AG04449 (cell line): ENCODE measurements around the gene PITHD1.
A peak's percentile ranks its signal among the peaks of the same experiment; 100 is the strongest.
"Not testable (repeated sequence)": the region's sequence is repeated elsewhere in the genome, so short reads cannot be mapped to it uniquely, and the experiment has no call there.

Source experiments
- CTCF ChIA-PET: fragments of 350-600 bp; formaldehyde crosslinking; extraction: SDS; loops from one replicate; lab custom pipeline; 2021; ENCODE audit warnings: antibody characterized with exemption; lab: Yijun Ruan, JAX
- POLR2A ChIA-PET: fragments of 400-600, 350-600 bp; formaldehyde crosslinking; extraction: SDS; loops from one replicate; lab custom pipeline; 2020; ENCODE audit warnings: antibody characterized with exemption, inconsistent platforms; lab: Yijun Ruan, JAX
- DNase-seq: peaks from one replicate; pipeline ENCODE4 v3.0.0-alpha.2; 2010; ENCODE audit warnings: low read depth, low spot score
- H3K4me3 ChIP-seq: 2 replicates; pipeline ENCODE4 v1.5.1; 2011; ENCODE audit warnings: low read depth, mild to moderate bottlenecking, control low read depth, low read length
- TF ChIP-seq, protein P1 (sequence below): IDR thresholded peaks from one replicate; pipeline ENCODE4 v1.5.1; 2011; ENCODE audit warnings: mild to moderate bottlenecking, moderate library complexity, low read length, control low read depth, inconsistent platforms; ENCODE audit not compliant: insufficient read depth; ENCODE audit errors: missing control alignments

PITHD1 gene

DNA sequence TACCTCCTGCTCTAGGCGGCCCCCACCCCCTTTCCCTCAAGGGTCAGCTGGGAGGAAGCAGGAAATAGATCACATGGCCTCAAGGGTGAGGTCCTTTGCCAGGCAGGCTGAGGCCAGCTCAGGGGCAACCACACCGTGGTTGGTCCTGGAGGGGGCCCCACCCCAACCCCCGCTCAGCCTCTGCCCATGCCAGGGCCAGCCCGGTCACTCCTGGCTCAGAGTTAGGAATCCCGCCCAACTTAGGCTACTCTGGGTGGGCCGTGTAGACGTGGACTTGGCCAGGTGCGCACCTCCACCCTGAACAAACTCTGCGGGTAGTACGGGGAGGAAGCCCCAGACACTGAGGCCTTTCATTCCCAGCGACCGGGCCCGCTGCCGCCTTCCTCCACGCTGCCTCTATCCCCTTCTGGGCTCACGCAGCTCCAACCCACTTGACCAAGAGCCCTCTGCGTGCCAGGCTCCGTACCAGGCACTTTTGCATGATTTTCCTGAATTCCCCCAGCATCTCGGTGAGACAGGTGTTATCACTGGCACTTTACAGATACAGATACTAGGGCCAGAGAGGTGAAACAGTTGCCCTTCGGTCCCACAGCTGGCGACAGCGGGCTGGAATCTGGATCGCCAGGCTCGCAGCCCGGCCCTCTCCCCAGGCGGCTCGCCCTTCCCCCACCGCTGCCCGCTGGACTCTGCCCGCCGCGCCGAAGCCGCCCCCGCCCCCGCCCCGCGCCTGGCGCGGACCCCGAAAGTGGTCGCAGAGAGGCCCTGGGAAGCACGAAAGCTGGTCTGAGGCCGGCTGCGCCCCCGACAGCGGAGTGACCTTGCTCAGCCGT, 21.6 kb downstream of the PITHD1 start:
- POLR2A ChIA-PET = interaction anchor here (0.6 to 2.7 kb wide), 8 partner anchors 7 to 247 kb away, joined by 3 to 10 read pairs (median 4); partner anchors contain the start of genes HMGCL, RPL11 and SRSF10

DNA sequence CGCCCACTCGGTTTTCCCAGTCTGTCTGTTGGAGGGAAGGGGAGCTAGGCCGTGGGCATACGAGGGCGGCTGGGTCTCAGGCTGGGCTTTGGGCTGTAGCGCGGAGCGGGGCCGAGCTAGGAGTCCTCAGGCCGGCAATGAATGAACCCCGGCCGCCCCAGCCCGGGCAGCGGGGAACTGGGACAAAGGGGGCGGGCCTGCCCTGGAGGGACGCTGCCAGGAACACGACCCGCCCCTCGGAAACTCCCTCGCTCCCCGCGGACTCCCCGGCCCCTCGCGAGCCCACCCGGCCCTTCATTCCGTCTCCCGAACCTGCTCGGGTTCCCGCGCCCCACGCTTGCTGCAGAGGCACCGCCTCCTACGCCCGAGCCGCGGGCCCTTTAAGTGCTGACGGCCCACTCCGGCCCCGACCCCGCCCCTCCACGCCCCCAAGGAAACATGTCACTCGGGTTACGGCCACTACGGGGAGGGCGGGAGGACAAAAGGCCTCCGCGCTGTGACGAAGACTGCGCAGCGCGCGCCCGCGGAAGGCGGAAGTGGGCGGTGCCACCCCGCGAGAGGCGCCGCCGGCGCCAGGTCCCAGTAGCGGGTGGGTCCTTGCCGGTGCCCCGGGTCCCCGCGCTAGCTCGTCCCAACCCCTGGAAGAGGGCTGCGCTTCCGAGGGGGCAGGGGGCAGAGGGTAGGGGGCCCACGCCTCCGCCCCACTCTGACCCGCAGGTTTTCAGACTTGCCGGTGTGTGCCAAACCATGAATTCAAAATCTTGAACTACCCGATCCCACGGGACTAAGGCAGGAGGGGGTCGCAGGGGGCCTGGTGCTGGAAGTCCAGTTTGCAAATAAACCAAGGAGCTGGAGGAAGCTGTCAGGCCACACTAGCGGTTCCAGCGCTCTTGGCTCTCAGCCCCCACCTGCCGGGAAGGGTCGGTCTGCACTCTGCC, 22.5 kb downstream of the PITHD1 start, which contains the start of gene GALE:
TSS of gene GALE (minus strand) at position 355 of the 938 bp plus-strand sequence. CDS start 1,747 bp downstream, outside the sequence.
- ChIA-PET POLR2A (interaction anchor here (0.6 to 2.7 kb wide), 8 partner anchors 8 to 220 kb away, joined by 3 to 10 read pairs (median 5); partner anchors contain the start of genes HMGCL, LYPLA2, RPL11 and SRSF10), CTCF (interaction anchor here (1.2 to 3.1 kb wide), 4 partner anchors 10 to 116 kb away, joined by 4 to 41 read pairs (median 6); partner anchors contain the start of gene HMGCL)
- TF ChIP-seq, protein P1, sequence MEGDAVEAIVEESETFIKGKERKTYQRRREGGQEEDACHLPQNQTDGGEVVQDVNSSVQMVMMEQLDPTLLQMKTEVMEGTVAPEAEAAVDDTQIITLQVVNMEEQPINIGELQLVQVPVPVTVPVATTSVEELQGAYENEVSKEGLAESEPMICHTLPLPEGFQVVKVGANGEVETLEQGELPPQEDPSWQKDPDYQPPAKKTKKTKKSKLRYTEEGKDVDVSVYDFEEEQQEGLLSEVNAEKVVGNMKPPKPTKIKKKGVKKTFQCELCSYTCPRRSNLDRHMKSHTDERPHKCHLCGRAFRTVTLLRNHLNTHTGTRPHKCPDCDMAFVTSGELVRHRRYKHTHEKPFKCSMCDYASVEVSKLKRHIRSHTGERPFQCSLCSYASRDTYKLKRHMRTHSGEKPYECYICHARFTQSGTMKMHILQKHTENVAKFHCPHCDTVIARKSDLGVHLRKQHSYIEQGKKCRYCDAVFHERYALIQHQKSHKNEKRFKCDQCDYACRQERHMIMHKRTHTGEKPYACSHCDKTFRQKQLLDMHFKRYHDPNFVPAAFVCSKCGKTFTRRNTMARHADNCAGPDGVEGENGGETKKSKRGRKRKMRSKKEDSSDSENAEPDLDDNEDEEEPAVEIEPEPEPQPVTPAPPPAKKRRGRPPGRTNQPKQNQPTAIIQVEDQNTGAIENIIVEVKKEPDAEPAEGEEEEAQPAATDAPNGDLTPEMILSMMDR = no peak
- peak within 1 kb of the TSS; percentile 85 for H3K4me3 ChIP-seq
- DNase-seq = peak; percentile 56

More for the DNA sequence above, 21.6 kb downstream of the PITHD1 start:
- TF ChIP-seq, protein P1 = no peak
- peak overlapping the region; percentile 85 for H3K4me3 ChIP-seq
- DNase-seq = no peak
- CTCF ChIA-PET = interaction anchor here (0.8 to 3.1 kb wide), 6 partner anchors 10 to 229 kb away, joined by 3 to 41 read pairs (median 4); no protein-coding TSS in a partner anchor

- no peak for DNase-seq
- ChIA-PET POLR2A (interaction anchor here (0.6 to 2.7 kb wide), 4 partner anchors 9 to 24 kb away, joined by 3 to 10 read pairs (median 6); partner anchors contain the start of genes HMGCL and LYPLA2), CTCF (interaction anchor here (1.6 to 3.1 kb wide), 3 partner anchors 9 to 30 kb away, joined by 6 to 41 read pairs (median 7); partner anchors contain the start of gene HMGCL)
- H3K4me3 ChIP-seq = peak overlapping the region; percentile 85
- TF ChIP-seq, protein P1 = no peak
Measured at GRCh38 chr1:23801338-23801748, 23.1 kb downstream of the PITHD1 start.

DNA sequence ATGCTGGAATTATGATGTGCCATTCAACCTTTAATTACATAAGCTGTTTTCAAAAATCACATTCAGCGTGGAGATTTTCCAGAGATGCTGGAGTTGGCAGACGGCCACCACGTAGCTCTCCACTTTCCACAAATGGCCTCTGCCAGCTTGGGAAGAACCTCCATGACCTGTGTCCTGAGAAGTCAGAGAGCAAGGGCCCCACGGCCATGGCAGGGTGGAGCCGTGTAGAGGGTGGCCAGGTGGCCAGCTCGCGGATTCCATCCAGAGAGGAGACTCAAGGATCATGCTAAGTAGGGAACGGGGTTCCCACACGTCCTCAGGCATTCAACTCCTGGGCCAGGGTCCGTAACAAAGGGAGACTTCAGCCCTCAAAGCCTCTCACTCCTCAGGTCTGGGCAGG, 23.7 kb downstream of the PITHD1 start:
- TF ChIP-seq, protein P1 = no peak
- ChIA-PET POLR2A (interaction anchor here (0.6 to 2.0 kb wide), 3 partner anchors 10 to 12 kb away, joined by 3 to 7 read pairs (median 4); partner anchors contain the start of gene LYPLA2), CTCF (interaction anchor here (1.0 to 3.1 kb wide), 5 partner anchors 9 to 115 kb away, joined by 3 to 41 read pairs (median 6); partner anchors contain the start of gene HMGCL)
- H3K4me3 ChIP-seq = no peak overlapping the region
- no peak for DNase-seq

- ChIA-PET CTCF (interaction anchor here (0.8 to 3.1 kb wide), 6 partner anchors 8 to 114 kb away, joined by 3 to 41 read pairs (median 6); partner anchors contain the start of gene HMGCL), POLR2A (interaction anchor here (0.7 to 1.5 kb wide), 2 partner anchors 11 to 22 kb away, joined by 4 to 6 read pairs; no protein-coding TSS in a partner anchor)
- DNase-seq, H3K4me3 ChIP-seq: not testable (repeated sequence)
Measured at GRCh38 chr1:23802809-23803342, 24.7 kb downstream of the PITHD1 start.

- TF ChIP-seq, protein P1 = no peak
- H3K4me3 ChIP-seq = no peak overlapping the region
- ChIA-PET POLR2A (interaction anchor here (1.5 kb wide), 1 partner anchor 12 kb away, joined by 6 read pairs; no protein-coding TSS in a partner anchor), CTCF (interaction anchor here (8.7 kb wide), 1 partner anchor 18 kb away, joined by 134 read pairs; the partner anchor contains the start of gene HMGCL)
- no peak for DNase-seq
Measured at GRCh38 chr1:23803674-23804073, 25.5 kb downstream of the PITHD1 start.
